Coronary artery (tissue), 2 donors: ENCODE measurements around the gene PACSIN1.

ENCODE experiments used
- DNase-seq: peaks from one replicate; pipeline ENCODE4 v3.0.0-alpha.2; 2017; ENCODE audit warnings: low spot score
- H3K27ac ChIP-seq, 2 donors: fragments of 200-600 bp; sonication (generic); one replicate each; pipeline ENCODE4 v1.5.1; 2016 to 2019
- H3K4me3 ChIP-seq: fragments of 200-600 bp; sonication (generic); 2 replicates; pipeline ENCODE4 v1.5.1; 2016; ENCODE audit warnings: mild to moderate bottlenecking, moderate library complexity
- CTCF ChIP-seq: fragments of 200-600 bp; sonication (generic); IDR thresholded peaks from one replicate; pipeline ENCODE4 v1.5.1; 2019; ENCODE audit warnings: antibody characterized with exemption

Gene PACSIN1

GRCh38 chr6:34553750-34554149 lies 87.9 kb downstream of the PACSIN1 start:
- TF ChIP-seq CTCF, result no peak

DNA sequence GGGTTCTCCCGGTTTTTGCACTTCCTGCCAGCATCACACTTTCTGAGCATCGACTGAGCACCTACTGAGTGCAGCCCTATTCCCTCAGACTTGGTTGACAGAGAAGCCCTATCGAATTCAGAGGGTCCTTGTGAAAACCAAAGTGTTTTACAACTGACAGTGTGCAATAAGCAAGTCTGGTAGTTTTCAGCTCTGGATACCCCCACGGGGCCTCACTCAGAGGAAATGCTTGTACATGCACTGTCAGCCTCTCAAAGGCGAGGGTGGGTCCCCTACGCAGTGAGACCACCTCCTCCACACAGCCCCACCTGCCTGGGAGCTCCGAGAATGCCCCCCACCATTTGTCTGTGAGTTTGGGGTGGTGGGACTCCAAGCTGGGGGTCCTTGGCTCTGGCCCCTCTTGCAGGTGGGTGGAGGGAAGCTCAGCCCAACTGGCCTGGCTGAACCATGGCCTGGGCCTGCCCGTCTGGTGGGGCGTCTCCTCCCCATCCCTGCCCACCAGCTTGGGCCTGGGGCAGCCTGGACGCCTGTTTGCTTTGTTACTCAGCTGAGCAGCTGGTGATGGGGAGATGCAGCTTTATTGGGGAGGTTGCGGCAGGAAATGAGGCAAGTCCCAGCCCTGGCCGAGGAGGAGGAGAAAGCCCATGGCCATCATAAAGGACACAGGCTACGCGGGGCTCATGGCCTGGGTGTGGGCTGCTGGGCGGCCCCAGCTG lies 88.6 kb downstream of the PACSIN1 start:
- no peak overlapping the region for H3K4me3 ChIP-seq
- no peak for DNase-seq
- H3K27ac ChIP-seq, result no peak overlapping the region
- TF ChIP-seq CTCF, result no peak

More at GRCh38 chr6:34553750-34554149, 87.9 kb downstream of the PACSIN1 start:
- Histone ChIP-seq H3K27ac (no peak overlapping the region), H3K4me3 (no peak overlapping the region)
- DNase-seq, result no peak

DNA sequence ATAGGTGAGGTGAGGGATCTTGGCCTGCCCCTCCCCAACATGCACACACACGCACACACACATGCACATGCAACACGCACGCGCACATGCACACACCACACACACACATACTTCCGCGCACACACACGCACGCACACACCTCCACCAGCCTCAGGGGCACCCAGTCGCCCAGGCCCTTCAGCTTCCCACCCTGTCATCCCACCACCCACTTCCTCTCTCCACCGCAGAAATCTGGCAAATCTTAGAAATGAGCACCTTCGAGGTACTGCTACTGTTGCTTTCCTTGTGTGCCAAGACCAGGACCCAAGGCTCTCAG lies 89.1 kb downstream of the PACSIN1 start:
- no peak overlapping the region for H3K4me3 ChIP-seq
- no peak overlapping the region for H3K27ac ChIP-seq
- no peak for TF ChIP-seq CTCF
- DNase-seq, result no peak

GRCh38 chr6:34555328-34555727 lies 89.5 kb downstream of the PACSIN1 start:
- no peak overlapping the region for H3K4me3 ChIP-seq
- no peak overlapping the region for H3K27ac ChIP-seq
- no peak for DNase-seq

GRCh38 chr6:34556031-34556471 lies 90.2 kb downstream of the PACSIN1 start, which contains the start of gene SPDEF:
Gene SPDEF, minus strand, starts transcription at chr6:34556329. Its CDS starts 11,874 bp downstream, at chr6:34544455.
- no peak for DNase-seq
- Histone ChIP-seq H3K27ac (no peak within 1 kb of the TSS), H3K4me3 (no peak within 1 kb of the TSS)
- no peak for TF ChIP-seq CTCF

More at GRCh38 chr6:34555328-34555727, 89.5 kb downstream of the PACSIN1 start:
- no peak for TF ChIP-seq CTCF

- Histone ChIP-seq H3K4me3 (no peak overlapping the region), H3K27ac (no peak overlapping the region)
- DNase-seq, result no peak
- TF ChIP-seq CTCF, result no peak
These were observed 90.6 kb downstream of the PACSIN1 start for GRCh38 chr6:34556493-34556892.

DNA sequence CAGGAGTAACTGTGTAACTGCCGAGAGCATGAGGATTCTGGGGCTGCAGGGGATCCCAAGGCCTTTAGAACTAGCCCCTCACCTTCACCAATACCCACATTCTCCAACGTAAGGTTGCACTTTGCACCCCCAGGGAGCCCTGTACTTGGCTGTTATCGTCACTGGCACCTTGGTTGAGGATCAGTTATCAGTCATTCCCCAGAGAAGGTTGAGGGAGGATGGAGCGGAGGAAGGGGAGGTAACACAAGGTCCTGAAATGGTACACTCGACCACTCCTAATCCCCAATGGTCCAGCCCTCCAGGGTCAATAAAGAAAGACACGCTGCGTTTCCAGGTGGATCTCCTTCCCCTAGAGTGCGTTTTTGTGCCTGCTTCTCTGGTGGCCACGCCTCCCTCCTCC lies 91.4 kb downstream of the PACSIN1 start:
- Histone ChIP-seq H3K27ac (no peak overlapping the region), H3K4me3 (no peak overlapping the region)
- DNase-seq, result no peak
- no peak for TF ChIP-seq CTCF
